Measurements from ENCODE around the gene DYNC2H1.

The DYNC2H1 gene

DNA sequence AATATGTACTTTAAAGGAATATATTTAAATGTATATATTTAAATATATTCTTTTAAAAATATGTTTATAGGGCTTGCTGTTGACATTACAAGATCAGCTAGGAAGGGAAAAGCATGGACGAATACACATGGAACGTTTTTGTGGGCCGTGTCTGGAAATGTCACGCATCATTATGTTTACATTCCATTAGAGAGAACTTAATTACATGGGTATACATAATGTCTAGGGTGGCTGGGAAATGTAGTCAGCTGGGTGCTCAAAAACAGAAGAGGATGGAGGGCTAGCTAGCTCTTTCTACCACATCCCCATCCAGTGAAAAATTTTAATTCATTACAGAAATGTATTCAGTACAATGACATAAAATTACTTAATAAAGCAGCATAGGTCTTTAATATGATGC, 371.2 kb downstream of the DYNC2H1 start:
- H3K4me1 Mint-ChIP-seq = peaks cover 11% of the 10 kb centered on the region

DNA sequence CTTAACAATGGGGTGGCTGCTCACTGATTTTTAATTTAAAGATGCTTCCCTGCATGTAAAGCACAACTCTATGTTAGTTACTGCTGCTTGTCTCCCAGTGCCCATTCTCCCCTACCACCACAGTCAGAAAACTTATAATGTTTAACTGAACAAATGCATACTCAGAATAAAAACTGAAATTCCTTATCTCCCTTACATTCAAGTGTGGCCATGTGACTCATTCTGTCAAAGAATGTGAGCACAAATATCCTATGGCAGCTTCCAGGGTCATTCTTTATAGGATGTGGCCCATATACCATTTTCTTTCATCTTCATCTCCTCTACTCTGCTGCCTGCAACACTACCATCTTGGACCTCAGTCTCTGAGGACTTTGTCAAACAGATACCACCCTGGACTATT, 374.8 kb downstream of the DYNC2H1 start:
- Mint-ChIP-seq H3K27me3 (ENCODE audit: low read depth) (no peaks in the 10 kb centered on the region), H3K36me3 (ENCODE audit: low read depth) (no peaks in the 10 kb centered on the region), H3K27ac (no peak overlapping the region), H3K4me3 (no peak overlapping the region), H3K4me1 (peaks cover 5% of the 10 kb centered on the region), H3K9me3 (no peaks in the 10 kb centered on the region)
- TF ChIP-seq, protein P1, sequence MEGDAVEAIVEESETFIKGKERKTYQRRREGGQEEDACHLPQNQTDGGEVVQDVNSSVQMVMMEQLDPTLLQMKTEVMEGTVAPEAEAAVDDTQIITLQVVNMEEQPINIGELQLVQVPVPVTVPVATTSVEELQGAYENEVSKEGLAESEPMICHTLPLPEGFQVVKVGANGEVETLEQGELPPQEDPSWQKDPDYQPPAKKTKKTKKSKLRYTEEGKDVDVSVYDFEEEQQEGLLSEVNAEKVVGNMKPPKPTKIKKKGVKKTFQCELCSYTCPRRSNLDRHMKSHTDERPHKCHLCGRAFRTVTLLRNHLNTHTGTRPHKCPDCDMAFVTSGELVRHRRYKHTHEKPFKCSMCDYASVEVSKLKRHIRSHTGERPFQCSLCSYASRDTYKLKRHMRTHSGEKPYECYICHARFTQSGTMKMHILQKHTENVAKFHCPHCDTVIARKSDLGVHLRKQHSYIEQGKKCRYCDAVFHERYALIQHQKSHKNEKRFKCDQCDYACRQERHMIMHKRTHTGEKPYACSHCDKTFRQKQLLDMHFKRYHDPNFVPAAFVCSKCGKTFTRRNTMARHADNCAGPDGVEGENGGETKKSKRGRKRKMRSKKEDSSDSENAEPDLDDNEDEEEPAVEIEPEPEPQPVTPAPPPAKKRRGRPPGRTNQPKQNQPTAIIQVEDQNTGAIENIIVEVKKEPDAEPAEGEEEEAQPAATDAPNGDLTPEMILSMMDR (IDR thresholded peaks at IDR 0.05; ENCODE audit: unreplicated experiment in 3 of 3) = no peak

More for the DNA sequence above, 371.2 kb downstream of the DYNC2H1 start:
- no peak overlapping the region for H3K27ac Mint-ChIP-seq
- TF ChIP-seq, protein P1 (IDR thresholded peaks at IDR 0.05; ENCODE audit: unreplicated experiment in 3 of 3) = no peak
- H3K4me3 Mint-ChIP-seq = no peak overlapping the region
- H3K9me3 Mint-ChIP-seq = no peaks in the 10 kb centered on the region
- no peaks in the 10 kb centered on the region for H3K36me3 Mint-ChIP-seq (ENCODE audit: low read depth)
- no peaks in the 10 kb centered on the region for H3K27me3 Mint-ChIP-seq (ENCODE audit: low read depth)

DNA sequence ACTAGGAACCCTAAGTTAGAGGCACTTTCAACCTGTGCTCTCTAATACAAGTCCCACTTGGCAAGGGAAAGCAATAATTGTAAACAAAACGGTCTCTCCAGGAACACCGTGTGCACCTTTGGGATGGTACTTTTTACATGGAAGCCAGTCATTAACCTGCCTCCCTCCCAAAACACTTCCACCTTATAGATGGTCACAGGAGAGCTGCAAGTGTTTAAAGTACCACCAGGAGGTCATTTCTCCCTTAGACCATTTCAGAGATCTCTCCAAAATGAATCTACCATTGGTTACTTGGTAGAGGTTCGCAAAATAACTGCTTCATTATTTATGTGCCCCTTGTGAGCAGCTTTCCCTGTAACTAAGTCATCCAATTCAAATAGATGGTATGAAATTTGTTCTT, 375.3 kb downstream of the DYNC2H1 start:
- H3K36me3 Mint-ChIP-seq (ENCODE audit: low read depth) = no peaks in the 10 kb centered on the region
- H3K9me3 Mint-ChIP-seq = no peaks in the 10 kb centered on the region
- no peaks in the 10 kb centered on the region for H3K27me3 Mint-ChIP-seq (ENCODE audit: low read depth)
- peaks cover 5% of the 10 kb centered on the region for H3K4me1 Mint-ChIP-seq
- no peak overlapping the region for H3K4me3 Mint-ChIP-seq
- TF ChIP-seq, protein P1 (IDR thresholded peaks at IDR 0.05; ENCODE audit: unreplicated experiment in 3 of 3) = no peak
- H3K27ac Mint-ChIP-seq = no peak overlapping the region

DNA sequence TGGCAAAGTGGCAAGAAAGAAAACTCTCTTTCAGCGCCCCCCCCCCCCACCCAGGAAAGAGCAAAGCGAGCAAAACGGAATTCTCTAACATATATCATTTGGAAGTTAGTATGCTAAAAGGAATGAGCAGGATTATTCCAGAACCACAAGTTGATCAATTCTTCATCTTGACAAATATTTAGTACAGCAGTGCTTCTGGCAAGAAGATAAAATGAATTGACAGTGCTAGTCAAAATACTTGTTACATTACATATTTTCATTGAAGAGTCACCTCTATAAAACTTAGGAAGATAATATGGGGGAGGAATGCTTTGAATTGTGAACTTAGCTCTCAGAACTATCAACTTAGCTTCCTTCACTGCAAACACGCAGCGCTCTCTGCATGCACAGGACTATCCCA, 377.4 kb downstream of the DYNC2H1 start:
- Mint-ChIP-seq H3K4me3 (no peak overlapping the region), H3K27me3 (ENCODE audit: low read depth) (no peaks in the 10 kb centered on the region), H3K9me3 (no peaks in the 10 kb centered on the region), H3K27ac (no peak overlapping the region), H3K36me3 (ENCODE audit: low read depth) (no peaks in the 10 kb centered on the region), H3K4me1 (no peaks in the 10 kb centered on the region)
- TF ChIP-seq, protein P1 (IDR thresholded peaks at IDR 0.05; ENCODE audit: unreplicated experiment in 3 of 3) = no peak

DNA sequence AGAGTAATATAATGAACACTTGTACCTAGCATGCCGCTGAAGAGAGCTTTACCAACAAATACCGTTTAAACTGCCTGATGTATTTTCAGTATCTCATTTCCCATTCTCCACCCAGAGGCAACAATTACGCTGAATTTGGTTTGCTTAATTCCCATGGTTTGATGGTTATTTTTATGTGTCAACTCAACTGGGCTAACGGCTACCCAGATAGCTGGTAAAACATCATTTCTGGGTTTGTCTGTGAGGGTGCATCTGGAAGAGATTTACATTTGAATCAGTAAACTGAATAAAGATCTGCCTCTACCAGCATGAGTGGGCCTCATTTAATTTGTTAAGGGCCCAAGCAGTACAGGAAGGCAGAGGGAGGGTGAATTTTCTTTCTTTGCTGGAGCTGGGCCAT, 377.9 kb downstream of the DYNC2H1 start:
- Mint-ChIP-seq H3K9me3 (no peaks in the 10 kb centered on the region), H3K27me3 (ENCODE audit: low read depth) (no peaks in the 10 kb centered on the region), H3K36me3 (ENCODE audit: low read depth) (no peaks in the 10 kb centered on the region), H3K27ac (no peak overlapping the region), H3K4me1 (no peaks in the 10 kb centered on the region), H3K4me3 (no peak overlapping the region)
- TF ChIP-seq, protein P1 (IDR thresholded peaks at IDR 0.05; ENCODE audit: unreplicated experiment in 3 of 3) = no peak

DNA sequence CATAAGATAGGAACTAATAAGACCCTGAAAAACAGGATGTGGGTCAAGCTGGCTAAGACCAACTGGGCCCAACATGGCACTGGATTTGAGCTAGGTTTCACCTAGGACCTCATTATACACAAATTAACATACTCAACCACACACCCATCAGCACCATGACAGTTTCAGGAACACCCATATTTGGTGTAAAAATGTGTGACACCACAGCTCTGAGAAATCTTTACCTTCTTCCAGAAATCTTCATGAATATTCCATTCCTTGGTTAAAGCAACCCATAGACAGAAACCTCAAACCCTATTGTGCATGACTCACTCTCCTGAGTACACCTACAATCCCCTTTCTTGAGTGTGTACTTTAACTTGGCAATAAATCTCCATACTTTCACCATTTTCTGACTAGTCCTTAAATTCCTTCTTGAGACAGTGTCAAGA, 378.8 kb downstream of the DYNC2H1 start:
- no peak overlapping the region for H3K4me3 Mint-ChIP-seq
- no peaks in the 10 kb centered on the region for H3K36me3 Mint-ChIP-seq (ENCODE audit: low read depth)
- TF ChIP-seq, protein P1 (IDR thresholded peaks at IDR 0.05; ENCODE audit: unreplicated experiment in 3 of 3) = no peak
- H3K27me3 Mint-ChIP-seq (ENCODE audit: low read depth) = no peaks in the 10 kb centered on the region
- H3K4me1 Mint-ChIP-seq = no peaks in the 10 kb centered on the region
- H3K9me3 Mint-ChIP-seq = no peaks in the 10 kb centered on the region
- no peak overlapping the region for H3K27ac Mint-ChIP-seq

Data from nephron (organoid).